Endothelial cell of umbilical vein (primary cell): ENCODE results near the gene HEATR5A. TPM values are rescaled to one million over a fixed set of nuclear protein-coding genes. Genes with fewer than 3 reads are reported as not detected.

ENCODE experiments used
- BruUV-seq: library from RNA; stranded (reverse); fragments of 400-500 nt; replicated peaks from 2 replicates; lab custom pipeline; 2021; lab: Mats Ljungman, UMichigan
- CTCF ChIA-PET: fragments of 300-600, 350-600 bp; sonication (Branson Sonifier 250); formaldehyde crosslinking; loops from one replicate; lab custom pipeline; 2021; ENCODE audit warnings: antibody characterized with exemption, inconsistent platforms; lab: Charles Lee
- POLR2A ChIA-PET: fragments of 300-600, 350-600 bp; sonication (Branson Sonifier 250); formaldehyde crosslinking; loops from one replicate; lab custom pipeline; 2021; ENCODE audit warnings: antibody characterized with exemption, inconsistent platforms; lab: Charles Lee
- DNase-seq: peaks from one replicate; pipeline ENCODE4 v3.0.0-alpha.2; 2011; ENCODE audit warnings: low read depth, low spot score
- FAIRE-seq: peaks from 2 replicates; lab custom pipeline; 2011; peaks lifted over from hg19 to GRCh38; lab: Jason Lieb, UNC
- H2AFZ ChIP-seq: 2 replicates; pipeline ENCODE4 v1.6.0; 2012; ENCODE audit warnings: low read depth, low read length, control low read depth, inconsistent platforms
- H3K27ac ChIP-seq: 2 replicates; pipeline ENCODE4 v1.5.1; 2011; ENCODE audit warnings: low read depth, mild to moderate bottlenecking, control low read depth, low read length, moderate library complexity; ENCODE audit not compliant: insufficient read depth
- H3K27me3 ChIP-seq, 2 experiments: 2 replicates each; pipeline versions ENCODE4 v1.6.0 to v1.6.1; 2011; ENCODE audit warnings: low read length in 2 of 2, mixed read lengths in 1 of 2; ENCODE audit not compliant: control insufficient read depth in 2 of 2, insufficient read depth in 2 of 2
- H3K36me3 ChIP-seq, 2 experiments: 2 replicates in 1 of 2; 3 replicates in 1 of 2; pipeline ENCODE4 v1.5.1; 2011; ENCODE audit warnings: low read length in 2 of 2, mild to moderate bottlenecking in 1 of 2, moderate library complexity in 1 of 2; ENCODE audit not compliant: control insufficient read depth in 2 of 2, insufficient read depth in 2 of 2; ENCODE audit errors: extremely low read depth in 1 of 2
- H3K4me1 ChIP-seq: 3 replicates; pipeline ENCODE4 v1.5.1; 2011; ENCODE audit warnings: mild to moderate bottlenecking, low read length; ENCODE audit not compliant: control insufficient read depth, insufficient read depth; ENCODE audit errors: extremely low read depth
- H3K4me2 ChIP-seq: 2 replicates; pipeline ENCODE4 v1.6.1; 2011; ENCODE audit warnings: low read length, control low read depth, mixed read lengths; ENCODE audit not compliant: insufficient read depth
- H3K4me3 ChIP-seq, 3 experiments: fragments of 200-600 bp in 1 of 3; sonication (generic), shearing (Covaris generic) in 1 of 3; replicated peaks in 1 of 3; 2 replicates each; pipeline ENCODE4 v1.5.1; 2011 to 2016; ENCODE audit warnings: control low read depth in 3 of 3, low read length in 3 of 3, mild to moderate bottlenecking in 2 of 3, inconsistent platforms in 1 of 3, low read depth in 1 of 3, moderate library complexity in 1 of 3; ENCODE audit not compliant: insufficient read depth in 1 of 3
- H3K79me2 ChIP-seq: 2 replicates; pipeline ENCODE4 v1.6.0; 2012; ENCODE audit warnings: low read length, inconsistent platforms; ENCODE audit not compliant: control insufficient read depth, insufficient read depth
- H3K9ac ChIP-seq: replicated peaks from 2 replicates; pipeline ENCODE3; 2011; ENCODE audit warnings: low read length, control low read depth; ENCODE audit not compliant: insufficient read depth; ENCODE audit errors: extremely low read depth
- H3K9me1 ChIP-seq: replicated peaks from 3 replicates; pipeline ENCODE4 v1.6.0; 2011; ENCODE audit warnings: mild to moderate bottlenecking, low read length; ENCODE audit not compliant: control insufficient read depth, insufficient read depth; ENCODE audit errors: extremely low read depth
- H3K9me3 ChIP-seq: replicated peaks from 2 replicates; pipeline ENCODE4 v1.5.1; 2012; ENCODE audit warnings: low read length, inconsistent platforms; ENCODE audit not compliant: control insufficient read depth, insufficient read depth
- H4K20me1 ChIP-seq: replicated peaks from 2 replicates; pipeline ENCODE3; 2011; ENCODE audit warnings: mild to moderate bottlenecking, low read length; ENCODE audit not compliant: control insufficient read depth, insufficient read depth; ENCODE audit errors: extremely low read depth
- CTCF ChIP-seq, 2 donors: IDR thresholded peaks; 1 replicate in 1 of 2; 2 replicates in 1 of 2; pipeline ENCODE4 v1.5.1; 2011; ENCODE audit warnings: low read length in 2 of 2, mild to moderate bottlenecking in 2 of 2, moderate library complexity in 2 of 2, control low read depth in 1 of 2, inconsistent platforms in 1 of 2, low read depth in 1 of 2; ENCODE audit not compliant: insufficient read depth in 1 of 2; ENCODE audit errors: extremely low read depth in 1 of 2
- EZH2 ChIP-seq: IDR thresholded peaks from 2 replicates; pipeline ENCODE4 v1.6.1; 2012; ENCODE audit warnings: borderline replicate concordance, low read depth, mild to moderate bottlenecking, moderate library complexity, low read length, inconsistent platforms; ENCODE audit not compliant: severe bottlenecking
- FOS ChIP-seq: IDR thresholded peaks from 2 replicates; pipeline ENCODE4 v1.6.1; 2011; ENCODE audit warnings: mild to moderate bottlenecking, low read length, moderate library complexity, borderline replicate concordance; ENCODE audit not compliant: insufficient read depth
- GATA2 ChIP-seq: IDR thresholded peaks from 2 replicates; pipeline ENCODE4 v1.7.0; 2011; ENCODE audit warnings: low read depth, mild to moderate bottlenecking, moderate library complexity, mixed read lengths, low read length; ENCODE audit not compliant: insufficient read length, insufficient read depth
- JUN ChIP-seq: IDR thresholded peaks from 2 replicates; pipeline ENCODE4 v1.6.1; 2011; ENCODE audit warnings: borderline replicate concordance, low read depth; ENCODE audit not compliant: insufficient read length, insufficient read depth
- MAX ChIP-seq: IDR thresholded peaks from 2 replicates; pipeline ENCODE4 v1.6.1; 2011; ENCODE audit not compliant: insufficient read depth, insufficient read length
- MYC ChIP-seq: IDR thresholded peaks from one replicate; pipeline ENCODE4 v1.6.1; 2011; ENCODE audit warnings: mild to moderate bottlenecking, low read depth, low read length
- POLR2A ChIP-seq: IDR thresholded peaks from 2 replicates; pipeline ENCODE4 v1.6.1; 2012; ENCODE audit warnings: low read depth, mild to moderate bottlenecking, control low read depth, low read length
- POLR2AphosphoS5 ChIP-seq: IDR thresholded peaks from 2 replicates; pipeline ENCODE4 v1.6.1; 2012; ENCODE audit warnings: low read depth, mild to moderate bottlenecking, control low read depth, low read length, moderate library complexity; ENCODE audit not compliant: insufficient read depth
- dilution Hi-C: fragments of 300-500 bp; cut with MboI; formaldehyde crosslinking; loops from one replicate; pipeline ENCODE4 v1.15.0; 2019; ENCODE audit warnings: low sequenced_read_pairs; ENCODE audit not compliant: extremely low pct_ligation_motif_present
- intact Hi-C: fragments of 100-400 bp; cut with micrococcal nuclease; formaldehyde crosslinking; loops from one replicate; pipeline ENCODE4 v1.10.0; 2022
- polyA plus RNA-seq, 4 experiments: library from polyadenylated mRNA; depleted of rRNA in 3 of 4; stranded (reverse) in 3 of 4; unstranded in 1 of 4; fragments of >200 nt; gene quantifications; 2 replicates each; pipeline versions ENCODE4 v1.2.1 to v1.2.3, GENCODE V29; 2011 to 2012; ENCODE audit warnings: missing spikeins in 1 of 4
- total RNA-seq: library from RNA; stranded (reverse); gene quantifications from 2 replicates; pipeline ENCODE4 v1.2.3, GENCODE V29; 2021

Gene HEATR5A
- total and polyA plus RNA-seq, 2 donors (not counting 3 experiments of a cell fraction or from before 2014, with no cell fraction given): 12.6 to 45.3 TPM

DNA sequence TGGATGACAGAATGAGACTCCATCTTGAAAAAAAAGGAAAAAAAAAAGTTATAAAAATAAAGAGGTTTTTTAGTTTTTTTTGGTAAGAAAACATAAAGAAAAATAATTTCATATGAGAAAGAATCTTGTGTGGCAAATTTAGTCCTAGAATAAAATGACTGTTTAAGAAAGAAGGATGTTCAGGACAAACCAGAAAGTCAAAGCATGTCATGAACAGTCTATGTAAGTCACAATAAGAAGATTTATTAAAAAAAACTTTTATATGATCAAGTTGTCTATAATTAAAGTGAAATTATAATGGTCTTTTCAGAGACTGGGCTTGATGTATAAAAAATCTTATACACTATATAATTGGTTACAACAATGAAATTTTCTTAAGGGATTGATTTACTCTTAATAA, 144.6 kb downstream of the HEATR5A start:
- H3K9me1 ChIP-seq: no peaks in the 10 kb centered on the region
- H3K79me2 ChIP-seq: no peaks in the 10 kb centered on the region
- dilution Hi-C loops (no loop called here), intact Hi-C loops (no loop called here)
- no peaks in the 10 kb centered on the region for H3K27me3 ChIP-seq
- BruUV-seq: no TSS peak
- H4K20me1 ChIP-seq: no peaks in the 10 kb centered on the region
- H3K9ac ChIP-seq: no peak overlapping the region
- FAIRE-seq: no peak
- H2AFZ ChIP-seq: no peak overlapping the region
- ChIA-PET CTCF (no interaction called here), POLR2A (no interaction called here)
- TF ChIP-seq FOS: no peak
- TF ChIP-seq EZH2: no peak
- TF ChIP-seq GATA2: no peak
- TF ChIP-seq MYC: no peak
- no peak for TF ChIP-seq POLR2A
- no peaks in the 10 kb centered on the region for H3K36me3 ChIP-seq
- H3K27ac ChIP-seq: no peak overlapping the region
- H3K4me2 ChIP-seq: no peak overlapping the region
- no peaks in the 10 kb centered on the region for H3K9me3 ChIP-seq
- H3K4me1 ChIP-seq: peaks cover 9% of the 10 kb centered on the region
- DNase-seq: no peak
- H3K4me3 ChIP-seq: no peak overlapping the region

- H3K9me3 ChIP-seq: no peaks in the 10 kb centered on the region
- no peak overlapping the region for H3K4me2 ChIP-seq
- peaks cover 9% of the 10 kb centered on the region for H3K4me1 ChIP-seq
- H4K20me1 ChIP-seq: no peaks in the 10 kb centered on the region
- BruUV-seq: no TSS peak
- FAIRE-seq: no peak
- no peak for DNase-seq
- no peaks in the 10 kb centered on the region for H3K79me2 ChIP-seq
- H3K36me3 ChIP-seq: no peaks in the 10 kb centered on the region
- H3K4me3 ChIP-seq: no peak overlapping the region
- CTCF ChIA-PET: interaction anchor here (1.0 kb wide), 1 partner anchor 23 kb away, joined by 3 read pairs; no protein-coding TSS in a partner anchor
- no peak overlapping the region for H3K27ac ChIP-seq
- no peaks in the 10 kb centered on the region for H3K27me3 ChIP-seq
- POLR2A ChIA-PET: no interaction called here
- no peaks in the 10 kb centered on the region for H3K9me1 ChIP-seq
- H3K9ac ChIP-seq: no peak overlapping the region
- intact Hi-C loops: no loop called here
- TF ChIP-seq EZH2: no peak
- TF ChIP-seq GATA2: no peak
- TF ChIP-seq FOS: no peak
- no peak for TF ChIP-seq POLR2A
- no peak for TF ChIP-seq JUN
- no peak for TF ChIP-seq CTCF (IDR thresholded peaks at IDR 0.05; ENCODE audit: extremely low read depth in 1 of 2, insufficient read depth in 1 of 2, low read depth in 1 of 2, low read length in 2 of 2)
- TF ChIP-seq MAX: no peak
- no peak for TF ChIP-seq POLR2AphosphoS5
- TF ChIP-seq MYC: no peak
- dilution Hi-C loops: no loop called here
- H2AFZ ChIP-seq: no peak overlapping the region
Observed at GRCh38 chr14:31271648-31272047, 148.7 kb downstream of the HEATR5A start.
